ENCODE measurements around the gene TBPL1.

The TBPL1 gene

DNA sequence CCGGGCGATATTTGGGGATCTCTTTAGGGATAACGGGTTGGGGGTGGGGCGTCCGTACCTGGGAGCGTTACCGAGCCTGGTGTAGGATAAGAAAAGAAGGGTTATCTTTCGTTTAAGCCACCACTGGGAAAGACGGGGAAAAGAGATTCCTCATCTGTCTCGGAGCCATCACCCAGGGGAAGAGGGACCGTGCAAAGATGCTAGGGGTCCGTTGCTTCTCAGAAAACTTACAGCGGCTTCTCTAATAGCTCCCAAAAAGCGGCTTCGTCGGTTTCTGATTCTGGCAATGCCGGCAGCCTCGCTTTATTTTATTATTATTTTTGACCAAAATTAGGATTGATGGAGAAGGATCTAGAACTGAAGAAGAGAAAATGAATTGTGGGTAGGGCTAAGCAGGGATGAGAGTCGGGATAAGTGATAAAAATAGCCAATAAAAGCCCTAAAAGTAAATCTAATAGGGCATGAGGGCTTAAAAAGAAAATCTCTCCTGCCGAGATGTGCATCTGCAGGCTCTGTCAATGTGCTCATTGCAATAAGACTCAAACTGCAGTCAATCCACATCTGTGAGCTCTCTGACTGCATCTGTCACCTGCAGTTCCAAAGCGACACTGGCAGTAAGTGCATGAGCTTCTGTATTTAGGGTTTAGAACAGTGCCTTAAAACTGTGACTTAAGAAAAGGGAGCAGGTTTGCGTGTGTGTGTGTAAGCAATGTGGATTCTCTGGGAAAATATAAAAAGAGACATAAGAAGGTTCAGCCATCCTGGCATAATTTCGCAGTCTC is 801 bp downstream of the TBPL1 start:
- no peak for DNase-seq (ENCODE audit: low read depth)
- TF ChIP-seq, protein P1, sequence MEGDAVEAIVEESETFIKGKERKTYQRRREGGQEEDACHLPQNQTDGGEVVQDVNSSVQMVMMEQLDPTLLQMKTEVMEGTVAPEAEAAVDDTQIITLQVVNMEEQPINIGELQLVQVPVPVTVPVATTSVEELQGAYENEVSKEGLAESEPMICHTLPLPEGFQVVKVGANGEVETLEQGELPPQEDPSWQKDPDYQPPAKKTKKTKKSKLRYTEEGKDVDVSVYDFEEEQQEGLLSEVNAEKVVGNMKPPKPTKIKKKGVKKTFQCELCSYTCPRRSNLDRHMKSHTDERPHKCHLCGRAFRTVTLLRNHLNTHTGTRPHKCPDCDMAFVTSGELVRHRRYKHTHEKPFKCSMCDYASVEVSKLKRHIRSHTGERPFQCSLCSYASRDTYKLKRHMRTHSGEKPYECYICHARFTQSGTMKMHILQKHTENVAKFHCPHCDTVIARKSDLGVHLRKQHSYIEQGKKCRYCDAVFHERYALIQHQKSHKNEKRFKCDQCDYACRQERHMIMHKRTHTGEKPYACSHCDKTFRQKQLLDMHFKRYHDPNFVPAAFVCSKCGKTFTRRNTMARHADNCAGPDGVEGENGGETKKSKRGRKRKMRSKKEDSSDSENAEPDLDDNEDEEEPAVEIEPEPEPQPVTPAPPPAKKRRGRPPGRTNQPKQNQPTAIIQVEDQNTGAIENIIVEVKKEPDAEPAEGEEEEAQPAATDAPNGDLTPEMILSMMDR (conservative IDR thresholded peaks at IDR 0.05; ENCODE audit: low read depth, low read length): no peak
- H3K4me3 ChIP-seq (ENCODE audit: low read length): peak overlapping the region; percentile 88

- TF ChIP-seq, protein P1 (conservative IDR thresholded peaks at IDR 0.05; ENCODE audit: low read depth, low read length): no peak
- H3K4me3 ChIP-seq (ENCODE audit: low read length): no peak overlapping the region
- no peak for DNase-seq (ENCODE audit: low read depth)
Measured at GRCh38 chr6:133954657-133955576, 1.9 kb downstream of the TBPL1 start.

DNA sequence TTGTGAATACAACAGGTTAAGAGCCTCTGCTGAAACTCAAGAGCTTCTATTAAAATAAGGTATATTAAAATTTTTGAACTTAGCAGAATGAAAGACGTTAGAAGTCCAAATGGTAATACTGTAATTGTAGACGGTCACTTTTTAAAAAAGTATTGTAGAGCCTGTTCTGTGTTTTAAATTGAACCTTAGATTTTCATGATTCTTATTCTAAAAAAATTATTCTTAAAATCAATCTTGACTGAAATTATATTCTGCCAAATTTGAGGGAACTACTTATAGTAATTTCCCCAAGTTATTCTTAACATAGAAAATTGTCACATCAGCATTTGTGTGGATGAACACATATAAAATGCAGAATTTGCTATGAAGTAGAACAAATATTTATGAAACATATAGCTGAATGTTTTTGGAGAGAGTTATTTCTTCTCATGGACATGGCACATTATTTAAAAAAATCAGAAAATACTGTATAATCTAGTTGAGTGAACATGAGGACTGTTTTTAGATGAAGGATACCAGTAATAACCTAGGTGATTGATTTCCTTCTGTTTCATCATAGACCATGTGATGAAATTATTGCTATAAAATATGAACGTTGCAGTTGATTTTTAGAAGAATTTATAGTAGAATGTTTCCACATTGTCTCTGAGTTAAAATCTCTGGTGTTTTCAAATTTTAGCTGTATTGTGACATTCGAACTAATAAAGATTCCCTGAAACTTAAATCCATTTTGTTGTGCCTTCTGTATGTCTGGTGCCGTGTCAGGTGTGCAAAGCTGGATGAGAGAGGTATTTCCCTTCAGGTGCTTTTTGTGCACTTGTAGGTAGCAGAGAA is 2.8 kb downstream of the TBPL1 start:
- DNase-seq (ENCODE audit: low read depth): no peak
- no peak overlapping the region for H3K4me3 ChIP-seq (ENCODE audit: low read length)
- TF ChIP-seq, protein P1 (conservative IDR thresholded peaks at IDR 0.05; ENCODE audit: low read depth, low read length): no peak

DNA sequence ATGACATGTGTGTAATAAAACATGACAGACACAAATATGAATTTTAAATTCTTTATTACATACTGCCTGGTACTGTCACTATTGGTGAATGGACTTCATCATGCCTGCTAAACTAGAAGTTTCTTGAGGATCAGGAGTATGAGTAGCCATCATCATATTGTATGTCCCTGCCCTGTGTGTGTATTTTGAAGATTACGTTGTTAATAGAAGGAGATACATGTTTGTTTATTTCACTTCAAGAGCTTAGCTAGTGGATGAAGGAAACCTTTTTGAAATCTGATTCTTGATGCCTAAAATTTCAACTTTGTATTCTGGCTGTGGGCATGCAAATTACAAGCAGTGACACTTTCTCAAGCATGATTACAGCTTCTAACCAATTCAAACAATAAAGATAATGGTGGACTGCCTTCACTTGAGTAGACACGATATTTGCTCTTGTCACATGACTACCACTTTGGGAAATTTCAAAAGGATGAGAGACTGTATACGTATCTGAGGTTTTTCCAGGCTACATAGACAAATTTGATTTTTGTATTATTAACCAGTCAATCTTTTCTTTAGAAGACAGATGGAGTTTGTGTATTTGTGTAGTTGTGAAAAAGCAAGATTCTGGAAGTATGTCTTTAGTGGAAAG is 3.5 kb downstream of the TBPL1 start:
- TF ChIP-seq, protein P1 (conservative IDR thresholded peaks at IDR 0.05; ENCODE audit: low read depth, low read length): no peak
- no peak for DNase-seq (ENCODE audit: low read depth)
- H3K4me3 ChIP-seq (ENCODE audit: low read length): no peak overlapping the region

DNA sequence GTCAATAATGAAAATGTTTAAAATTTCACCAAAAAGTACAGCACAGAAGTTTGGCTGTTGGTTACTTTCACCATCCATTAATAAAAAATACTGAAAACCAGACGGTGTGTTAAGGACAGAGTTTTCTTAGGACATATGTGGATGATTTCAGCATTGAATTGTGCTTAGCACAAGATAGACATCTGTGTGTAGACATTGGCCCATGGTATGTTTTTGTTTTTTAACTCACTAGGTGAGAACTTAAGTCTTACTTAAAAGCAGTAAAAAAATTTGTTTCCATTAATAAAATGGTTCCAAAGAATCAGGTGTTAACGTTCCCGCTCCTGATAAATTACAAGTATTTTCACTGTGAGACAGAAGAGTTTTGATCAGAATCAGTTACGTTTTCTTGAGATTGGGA is 4.2 kb downstream of the TBPL1 start:
- TF ChIP-seq, protein P1 (conservative IDR thresholded peaks at IDR 0.05; ENCODE audit: low read depth, low read length): no peak
- no peak for DNase-seq (ENCODE audit: low read depth)
- no peak overlapping the region for H3K4me3 ChIP-seq (ENCODE audit: low read length)

- TF ChIP-seq, protein P1 (conservative IDR thresholded peaks at IDR 0.05; ENCODE audit: low read depth, low read length): no peak
- no peak overlapping the region for H3K4me3 ChIP-seq (ENCODE audit: low read length)
- DNase-seq (ENCODE audit: low read depth): no peak
Measured at GRCh38 chr6:133957780-133958242, 4.8 kb downstream of the TBPL1 start.

Measured in retinal pigment epithelial cell (primary cell).